HCT116 (cell line): ENCODE measurements around the gene RPL36A. TPM values are rescaled to one million over a fixed set of nuclear protein-coding genes. Genes with fewer than 3 reads are reported as not detected.

ENCODE experiments used
- ATAC-seq: fragments of 200-7000 bp; cut with Tn5 transposase; 2 replicates; pipeline ENCODE4 v1.9.1; 2020; ENCODE audit warnings: mild to moderate bottlenecking, moderate library complexity
- Bru-seq: library from RNA; stranded (reverse); fragments of 400-500 nt; gene quantifications from one replicate; lab custom pipeline; 2021; lab: Mats Ljungman, UMichigan
- BruChase-seq, 2 experiments: library from RNA; stranded (reverse); fragments of 400-500 nt; gene quantifications; one replicate each; lab custom pipeline; 2021; lab: Mats Ljungman, UMichigan
- BruUV-seq: library from RNA; stranded (reverse); fragments of 400-500 nt; replicated peaks from 2 replicates; lab custom pipeline; 2021; lab: Mats Ljungman, UMichigan
- CTCF ChIA-PET: fragments of 300-600 bp; sonication (Branson Sonifier 250); formaldehyde crosslinking; loops from one replicate; lab custom pipeline; 2021; ENCODE audit warnings: antibody characterized with exemption; lab: Charles Lee
- POLR2A ChIA-PET: fragments of 300-600, 350-600 bp; sonication (Branson Sonifier 250); formaldehyde crosslinking; loops from one replicate; lab custom pipeline; 2021; ENCODE audit warnings: antibody characterized with exemption; lab: Charles Lee
- RAD21 ChIA-PET, 2 experiments: fragments of 300-600 bp; sonication (Branson Sonifier 250); formaldehyde crosslinking; loops; one replicate each; lab custom pipeline; 2023; ENCODE audit warnings: low total read pairs in 2 of 2; ENCODE audit not compliant: uncharacterized antibody in 2 of 2, unreplicated experiment in 2 of 2, low non-redundant PET in 1 of 2; lab: Charles Lee
- DNase-seq: peaks from one replicate; pipeline ENCODE4 v3.0.0-alpha.2; 2010; ENCODE audit warnings: low read depth, low spot score
- H2AFZ ChIP-seq: fragments of 200-600 bp; shearing (Covaris generic), sonication (generic); 2 replicates; pipeline ENCODE4 v1.6.1; 2017; ENCODE audit warnings: low read depth, mixed run types, mixed read lengths, antibody characterized with exemption, low read length; ENCODE audit not compliant: poor library complexity, severe bottlenecking
- H3K27ac ChIP-seq: 2 replicates; pipeline ENCODE4 v1.5.1; 2012; ENCODE audit warnings: low read depth, low read length
- H3K27me3 ChIP-seq: fragments of 200-600 bp; sonication (generic); 2 replicates; pipeline ENCODE4 v1.6.1; 2016; ENCODE audit warnings: mixed run types, low read length, mixed read lengths; ENCODE audit not compliant: insufficient read depth
- H3K36me3 ChIP-seq, 2 experiments: fragments of 200-500 bp in 1 of 2; fragments of 200-600 bp in 1 of 2; sonication (Bioruptor generic) in 1 of 2; sonication (generic) in 1 of 2; 2 replicates each; pipeline versions ENCODE4 v1.5.1 to v1.6.1; 2014 to 2016; ENCODE audit warnings: low read length in 2 of 2, inconsistent platforms in 1 of 2, mixed read lengths in 1 of 2, mixed run types in 1 of 2; ENCODE audit not compliant: insufficient read depth in 2 of 2, control insufficient read depth in 1 of 2
- H3K4me1 ChIP-seq, 2 experiments: fragments of 200-600 bp in 1 of 2; sonication (generic) in 1 of 2; 2 replicates each; pipeline versions ENCODE4 v1.5.1 to v1.6.1; 2012 to 2017; ENCODE audit warnings: low read length in 2 of 2, inconsistent platforms in 1 of 2, mild to moderate bottlenecking in 1 of 2, mixed read lengths in 1 of 2, mixed run types in 1 of 2, moderate library complexity in 1 of 2; ENCODE audit not compliant: insufficient read depth in 2 of 2, control insufficient read depth in 1 of 2
- H3K4me2 ChIP-seq: fragments of 200-600 bp; sonication (generic); 2 replicates; pipeline ENCODE4 v1.6.1; 2017; ENCODE audit warnings: mixed run types, low read length, mixed read lengths
- H3K4me3 ChIP-seq, 2 experiments: fragments of 200-600 bp in 1 of 2; sonication (generic) in 1 of 2; replicated peaks in 1 of 2; 2 replicates each; pipeline ENCODE4 v1.5.1; 2011 to 2016; ENCODE audit warnings: low read length in 2 of 2, control low read depth in 1 of 2, low read depth in 1 of 2, mild to moderate bottlenecking in 1 of 2, mixed read lengths in 1 of 2, mixed run types in 1 of 2
- H3K79me2 ChIP-seq: fragments of 200-600 bp; sonication (generic); 2 replicates; pipeline ENCODE4 v1.6.1; 2017; ENCODE audit warnings: mild to moderate bottlenecking, mixed run types, low read length, moderate library complexity, mixed read lengths; ENCODE audit not compliant: insufficient read depth
- H3K9ac ChIP-seq: fragments of 200-600 bp; sonication (generic); 2 replicates; pipeline ENCODE4 v1.6.1; 2016; ENCODE audit warnings: low read length, mixed read lengths
- H3K9me2 ChIP-seq: fragments of 200-600 bp; sonication (generic), shearing (Covaris generic); 2 replicates; pipeline ENCODE4 v1.6.1; 2017; ENCODE audit warnings: mixed run types, mild to moderate bottlenecking, moderate library complexity; ENCODE audit not compliant: insufficient read depth
- H3K9me3 ChIP-seq, 2 experiments: fragments of 200-500 bp in 1 of 2; fragments of 200-600 bp in 1 of 2; sonication (Bioruptor generic) in 1 of 2; sonication (generic) in 1 of 2; 2 replicates each; pipeline ENCODE4 v1.6.1; 2014 to 2017; ENCODE audit warnings: low read length in 2 of 2, mixed read lengths in 2 of 2, inconsistent platforms in 1 of 2, low read depth in 1 of 2, mild to moderate bottlenecking in 1 of 2, mixed run types in 1 of 2, moderate library complexity in 1 of 2; ENCODE audit not compliant: control insufficient read depth in 1 of 2, insufficient read depth in 1 of 2
- H4K20me1 ChIP-seq: fragments of 200-600 bp; sonication (generic), shearing (Covaris generic); 2 replicates; pipeline ENCODE4 v1.6.1; 2017; ENCODE audit warnings: mixed run types, mild to moderate bottlenecking, moderate library complexity; ENCODE audit not compliant: insufficient read depth
- CEBPB ChIP-seq: IDR thresholded peaks from 2 replicates; pipeline ENCODE4 v1.6.1; 2012; ENCODE audit warnings: low read depth
- CTCF ChIP-seq, 3 experiments: fragments of 200-600 bp in 1 of 3; sonication (generic) in 1 of 3; IDR thresholded peaks in 2 of 3; conservative IDR thresholded peaks in 1 of 3; 2 replicates each; pipeline ENCODE4 v1.5.1; 2012 to 2017; ENCODE audit warnings: low read depth in 2 of 3, low read length in 2 of 3, antibody characterized with exemption in 1 of 3, borderline replicate concordance in 1 of 3, control low read depth in 1 of 3, mild to moderate bottlenecking in 1 of 3, mixed read lengths in 1 of 3, mixed run types in 1 of 3, moderate library complexity in 1 of 3; ENCODE audit not compliant: insufficient read depth in 1 of 3
- EGR1 ChIP-seq: IDR thresholded peaks from 2 replicates; pipeline ENCODE4 v1.6.1; 2012; ENCODE audit warnings: low read depth
- ELF1 ChIP-seq: IDR thresholded peaks from 2 replicates; pipeline ENCODE4 v1.6.1; 2012; ENCODE audit warnings: low read depth, borderline replicate concordance
- EZH2 ChIP-seq: fragments of 200-600 bp; sonication (generic); IDR thresholded peaks from 2 replicates; pipeline ENCODE4 v1.6.1; 2017; ENCODE audit warnings: antibody characterized with exemption, mixed run types
- EZH2phosphoT487 ChIP-seq: fragments of 200-600 bp; IDR thresholded peaks from 2 replicates; pipeline ENCODE4 v1.6.1; 2018; ENCODE audit warnings: antibody characterized with exemption, borderline replicate concordance
- RAD21 ChIP-seq: IDR thresholded peaks from 2 replicates; pipeline ENCODE4 v1.6.1; 2012; ENCODE audit warnings: low read depth, mild to moderate bottlenecking
- REST ChIP-seq: IDR thresholded peaks from 2 replicates; pipeline ENCODE4 v1.6.1; 2012; ENCODE audit warnings: low read depth
- SIN3A ChIP-seq: IDR thresholded peaks from 2 replicates; pipeline ENCODE4 v1.6.1; 2012; ENCODE audit warnings: low read depth
- SRF ChIP-seq: IDR thresholded peaks from 2 replicates; pipeline ENCODE4 v1.6.1; 2012; ENCODE audit warnings: low read depth
- TCF7L2 ChIP-seq: IDR thresholded peaks from 2 replicates; pipeline ENCODE4 v1.7.0; 2011; ENCODE audit warnings: borderline replicate concordance, inconsistent platforms; ENCODE audit not compliant: insufficient read depth, insufficient read length; ENCODE audit errors: extremely low read depth
- ZFX ChIP-seq: fragments of 450-650 bp; IDR thresholded peaks from 2 replicates; pipeline ENCODE4 v1.6.1; 2017
- ZNF274 ChIP-seq: fragments of 200-500 bp; sonication (Bioruptor generic); IDR thresholded peaks from 2 replicates; pipeline ENCODE4 v1.6.1; 2014; ENCODE audit warnings: mild to moderate bottlenecking, low read depth, low read length, inconsistent platforms
- intact Hi-C: fragments of 100-400 bp; cut with micrococcal nuclease; formaldehyde crosslinking; loops from 2 replicates; pipeline ENCODE4 v1.10.0; 2022
- long read RNA-seq: library from polyadenylated mRNA; unstranded; transcript quantifications from one replicate; pipeline ENCODE4 v2.0.0, GENCODE V29; 2021; ENCODE audit not compliant: unreplicated experiment
- polyA plus RNA-seq: library from polyadenylated mRNA; unstranded; fragments of >200 nt; gene quantifications from 2 replicates; pipeline ENCODE4 v1.2.1, GENCODE V29; 2012; ENCODE audit warnings: missing spikeins
- total RNA-seq: library from RNA; stranded (reverse); gene quantifications from one replicate; pipeline ENCODE4 v1.2.1, GENCODE V29; 2021; ENCODE audit not compliant: unreplicated experiment
- TF ChIP-seq, protein P1 (sequence below): IDR thresholded peaks from 2 replicates; pipeline ENCODE4 v1.6.1; 2012
- TF ChIP-seq, protein P2 (sequence below): IDR thresholded peaks from 2 replicates; pipeline ENCODE4 v1.6.1; 2012

Gene RPL36A
- total RNA-seq (360 TPM), Bru-seq, nascent RNA (percentile 98 among the genes with signal in this experiment), BruChase-seq, experiment 1, labeled RNA remaining after a 6-hour chase (percentile 90 among the genes with signal in this experiment), BruChase-seq, experiment 2, labeled RNA remaining after a 2-hour chase (percentile 92 among the genes with signal in this experiment)
- polyA plus RNA-seq, result 2,386 and 2,775 TPM in 2 replicates
- long read RNA-seq, transcript RPL36A-205 (4 exons, 710 nt), result minor isoform, 13 of 201 reads
- long read RNA-seq, transcript RPL36A-203 (5 exons, 910 nt), result major isoform, 131 of 201 reads
- long read RNA-seq, transcript RPL36A-207 (2 exons, 373 nt), result minor isoform, 14 of 201 reads
- long read RNA-seq, partial matches to known transcripts, result 38 of 201 reads
- long read RNA-seq, other reads (novel, unspliced or antisense), result 3 of 201 reads

DNA sequence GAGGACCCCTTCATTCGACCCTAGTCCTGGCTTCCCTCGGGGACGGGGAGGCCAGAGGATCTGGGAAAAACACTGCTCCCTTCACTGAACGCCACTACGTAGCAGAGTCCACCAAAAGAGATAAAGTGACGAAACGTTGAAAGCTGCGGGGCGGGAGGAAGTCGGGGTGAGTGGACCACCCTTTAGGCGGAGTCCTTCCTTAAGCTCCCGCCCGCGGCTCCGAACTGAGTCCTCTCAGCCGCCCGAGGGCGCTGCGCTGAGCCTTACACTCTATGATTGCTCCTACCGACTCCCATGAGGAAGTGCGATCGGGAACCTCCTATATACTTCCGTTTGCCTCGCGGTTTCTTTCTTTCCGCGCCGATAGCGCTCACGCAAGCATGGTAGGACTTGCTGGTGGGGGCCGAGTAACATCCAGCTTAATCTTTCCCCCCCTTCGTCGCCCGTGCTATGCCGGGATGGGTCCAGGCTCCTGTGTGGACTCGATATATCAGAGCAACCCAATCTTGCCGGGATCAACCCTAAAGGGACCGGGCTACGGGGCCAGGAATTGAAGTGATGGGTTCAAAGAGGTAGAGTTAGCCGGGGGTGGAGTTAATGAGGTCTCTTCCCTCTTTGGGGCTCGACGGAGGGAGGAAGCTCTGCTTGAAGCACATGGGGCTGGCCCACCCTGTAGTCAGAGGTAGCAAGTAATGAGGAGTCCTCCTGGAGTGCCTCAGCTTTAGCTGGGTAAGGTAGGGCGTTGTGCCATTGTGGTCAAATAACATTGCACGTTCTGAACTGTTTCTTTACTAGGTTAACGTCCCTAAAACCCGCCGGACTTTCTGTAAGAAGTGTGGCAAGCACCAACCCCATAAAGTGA, at the start of gene RPL36A:
Gene RPL36A, plus strand, starts transcription at position 348 of the 862 bp plus-strand sequence. Its CDS starts 33 bp downstream, at position 381.
- peak; percentile 97 for ATAC-seq
- no peaks in the 10 kb centered on the region for H3K9me2 ChIP-seq
- TSS peak; percentile 65 for BruUV-seq
- H4K20me1 ChIP-seq, result no peaks in the 10 kb centered on the region
- DNase-seq, result peak; percentile 78
- ChIA-PET POLR2A (interaction anchor here (0.6 to 2.3 kb wide), 9 partner anchors 9 to 541 kb away, joined by 3 to 17 read pairs (median 4); partner anchors contain the start of genes TIMM8A and ZMAT1), RAD21 (no interaction called here), CTCF (interaction anchor here (0.9 to 1.0 kb wide), 2 partner anchors 13 to 17 kb away, joined by 3 to 4 read pairs; partner anchors contain the start of genes GLA and HNRNPH2)
- peak within 1 kb of the TSS; percentile 16 for H2AFZ ChIP-seq
- peaks cover 35% of the 10 kb centered on the region for H3K79me2 ChIP-seq
- peak within 1 kb of the TSS; percentile 92 for H3K9ac ChIP-seq
- peaks cover 0 to 15% of the 10 kb centered on the region in 2 experiments; a peak in 2 of 4 replicates for H3K4me1 ChIP-seq
- H3K27me3 ChIP-seq, result no peaks in the 10 kb centered on the region
- peak within 1 kb of the TSS; percentile 79 for H3K27ac ChIP-seq
- no peaks in the 10 kb centered on the region for H3K9me3 ChIP-seq
- H3K4me3 ChIP-seq, result peak within 1 kb of the TSS; percentile 75 to 78
- peak within 1 kb of the TSS; percentile 85 for H3K4me2 ChIP-seq
- intact Hi-C loops, result no loop called here
- peaks cover 8 to 22% of the 10 kb centered on the region in 2 experiments; a peak in 3 of 4 replicates for H3K36me3 ChIP-seq
- TF ChIP-seq CTCF (IDR thresholded peaks at IDR 0.05 in 2 of 3, conservative IDR thresholded peaks at IDR 0.05 in 1 of 3; ENCODE audit: borderline replicate concordance in 1 of 3, insufficient read depth in 1 of 3, low read depth in 2 of 3, low read length in 2 of 3), result peak; percentile 44 to 73 (median 60); a peak in 5 of 6 replicates
- no peak for TF ChIP-seq SRF
- no peak for TF ChIP-seq EZH2
- TF ChIP-seq REST, result no peak
- TF ChIP-seq TCF7L2, result peak; percentile 17
- no peak for TF ChIP-seq RAD21
- TF ChIP-seq, protein P1, sequence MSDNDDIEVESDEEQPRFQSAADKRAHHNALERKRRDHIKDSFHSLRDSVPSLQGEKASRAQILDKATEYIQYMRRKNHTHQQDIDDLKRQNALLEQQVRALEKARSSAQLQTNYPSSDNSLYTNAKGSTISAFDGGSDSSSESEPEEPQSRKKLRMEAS, result peak; percentile 95
- TF ChIP-seq, protein P2, sequence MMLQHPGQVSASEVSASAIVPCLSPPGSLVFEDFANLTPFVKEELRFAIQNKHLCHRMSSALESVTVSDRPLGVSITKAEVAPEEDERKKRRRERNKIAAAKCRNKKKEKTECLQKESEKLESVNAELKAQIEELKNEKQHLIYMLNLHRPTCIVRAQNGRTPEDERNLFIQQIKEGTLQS, result no peak
- TF ChIP-seq ELF1, result peak; percentile 62
- TF ChIP-seq EZH2phosphoT487, result no peak
- no peak for TF ChIP-seq ZNF274
- no peak for TF ChIP-seq CEBPB
- no peak for TF ChIP-seq ZFX
- peak; percentile 71 for TF ChIP-seq SIN3A
- TF ChIP-seq EGR1, result no peak
